HG02981 (cell line): Measurements from ENCODE around the gene RETREG3.

Experiments used
- ATAC-seq: cut with Tn5 transposase; IDR thresholded peaks from one replicate; pipeline ENCODE4 v1.9.1; 2021; ENCODE audit warnings: mild to moderate bottlenecking, moderate library complexity; ENCODE audit not compliant: unreplicated experiment

Gene RETREG3

GRCh38 chr17:42536372-42537155, 72.6 kb downstream of the RETREG3 start:
- peak; percentile 56 for ATAC-seq

- peak; percentile 80 for ATAC-seq
Measured at GRCh38 chr17:42536048-42536371, 73.2 kb downstream of the RETREG3 start, which contains the start of gene NAGLU. Gene NAGLU, plus strand, starts transcription at chr17:42536241. Its CDS starts 32 bp downstream, at chr17:42536273.

GRCh38 chr17:42535155-42536047, 73.8 kb downstream of the RETREG3 start:
- peak; percentile 6 for ATAC-seq

GRCh38 chr17:42531455-42532354, 77.5 kb downstream of the RETREG3 start:
- ATAC-seq = no peak

GRCh38 chr17:42530952-42531454, 78.2 kb downstream of the RETREG3 start:
- ATAC-seq = no peak
